GM13976 (cell line): ENCODE measurements around the gene IGFALS.
A peak's percentile ranks its signal among the peaks of the same experiment; 100 is the strongest.

Experiments
- DNase-seq: peaks from one replicate; pipeline ENCODE4 v3.0.0; 2012; ENCODE audit warnings: low spot score
- in situ Hi-C: fragments of 300-500 bp; cut with MboI; formaldehyde crosslinking; loops from one replicate; pipeline ENCODE4 v1.12.0; 2022; ENCODE audit warnings: low sequenced_read_pairs, mixed read lengths, inconsistent platforms; ENCODE audit not compliant: unreplicated experiment
- TF ChIP-seq, protein P1 (sequence below): IDR thresholded peaks from 2 replicates; pipeline ENCODE4 v1.5.1; 2012; ENCODE audit warnings: borderline replicate concordance, mild to moderate bottlenecking; ENCODE audit not compliant: insufficient read depth; ENCODE audit errors: extremely low read depth, missing control alignments, control extremely low read depth

Gene IGFALS

DNA sequence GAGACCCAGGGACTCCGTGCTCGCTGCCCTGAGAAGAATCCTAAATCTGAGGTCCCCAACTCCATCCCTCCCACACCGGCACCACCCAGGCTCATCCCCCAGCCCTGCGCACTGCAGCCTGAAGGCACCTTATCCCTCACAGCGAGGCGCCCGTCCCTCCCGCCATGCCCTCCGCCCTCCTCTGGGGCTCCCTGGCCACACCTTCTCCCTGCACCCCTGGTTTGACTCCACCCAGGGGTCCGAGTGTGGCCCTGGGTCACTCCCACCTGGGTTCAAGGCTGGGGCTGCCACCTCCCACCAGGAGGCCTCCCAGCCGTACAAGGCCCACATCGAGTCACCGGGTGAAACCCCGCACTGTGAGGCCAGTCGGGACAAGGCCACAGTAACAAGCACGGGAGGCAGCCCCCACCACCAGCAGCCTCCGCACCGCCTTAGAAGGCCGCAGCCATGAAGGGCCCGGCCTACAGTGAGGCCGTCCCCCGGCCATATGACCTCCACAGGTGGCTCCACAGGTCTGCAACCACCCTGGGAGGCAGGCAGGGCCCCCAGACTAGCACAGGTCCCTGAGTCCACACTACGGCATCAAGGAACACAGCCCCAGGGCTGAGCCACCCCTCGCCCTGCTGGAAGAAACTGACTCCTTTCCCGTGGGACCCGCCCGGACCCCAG is 24.8 kb upstream of the IGFALS start:
- in situ Hi-C loops: no loop called here
- no peak for DNase-seq
- TF ChIP-seq, protein P1, sequence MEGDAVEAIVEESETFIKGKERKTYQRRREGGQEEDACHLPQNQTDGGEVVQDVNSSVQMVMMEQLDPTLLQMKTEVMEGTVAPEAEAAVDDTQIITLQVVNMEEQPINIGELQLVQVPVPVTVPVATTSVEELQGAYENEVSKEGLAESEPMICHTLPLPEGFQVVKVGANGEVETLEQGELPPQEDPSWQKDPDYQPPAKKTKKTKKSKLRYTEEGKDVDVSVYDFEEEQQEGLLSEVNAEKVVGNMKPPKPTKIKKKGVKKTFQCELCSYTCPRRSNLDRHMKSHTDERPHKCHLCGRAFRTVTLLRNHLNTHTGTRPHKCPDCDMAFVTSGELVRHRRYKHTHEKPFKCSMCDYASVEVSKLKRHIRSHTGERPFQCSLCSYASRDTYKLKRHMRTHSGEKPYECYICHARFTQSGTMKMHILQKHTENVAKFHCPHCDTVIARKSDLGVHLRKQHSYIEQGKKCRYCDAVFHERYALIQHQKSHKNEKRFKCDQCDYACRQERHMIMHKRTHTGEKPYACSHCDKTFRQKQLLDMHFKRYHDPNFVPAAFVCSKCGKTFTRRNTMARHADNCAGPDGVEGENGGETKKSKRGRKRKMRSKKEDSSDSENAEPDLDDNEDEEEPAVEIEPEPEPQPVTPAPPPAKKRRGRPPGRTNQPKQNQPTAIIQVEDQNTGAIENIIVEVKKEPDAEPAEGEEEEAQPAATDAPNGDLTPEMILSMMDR: no peak

GRCh38 chr16:1817716-1818115 is 24.2 kb upstream of the IGFALS start:
- TF ChIP-seq, protein P1: no peak
- in situ Hi-C loops: no loop called here
- DNase-seq: no peak

GRCh38 chr16:1817276-1817589 is 23.7 kb upstream of the IGFALS start:
- TF ChIP-seq, protein P1: no peak
- in situ Hi-C loops: no loop called here
- DNase-seq: no peak

- DNase-seq: no peak
- in situ Hi-C loops: no loop called here
- TF ChIP-seq, protein P1: no peak
Measured at GRCh38 chr16:1816396-1817275, 23.1 kb upstream of the IGFALS start.

DNA sequence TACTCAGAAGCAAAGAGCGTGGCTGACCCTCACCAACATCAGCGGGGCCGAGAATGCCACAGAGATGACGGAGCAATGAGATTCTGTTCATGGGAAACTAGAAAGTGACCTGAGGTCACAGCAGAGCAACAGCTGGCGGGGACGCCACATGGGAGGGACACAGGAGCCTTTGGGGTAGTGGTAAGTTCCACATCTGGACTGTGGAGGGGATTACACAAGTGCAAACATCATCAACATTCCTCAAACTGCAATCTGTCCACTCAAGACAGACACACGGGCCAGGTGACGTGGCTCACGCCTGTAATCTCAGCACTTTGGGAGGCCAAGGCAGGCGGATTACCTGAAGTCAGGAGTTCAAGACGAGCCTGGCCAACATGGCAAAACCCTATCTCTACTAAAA is 22.0 kb upstream of the IGFALS start:
- TF ChIP-seq, protein P1: no peak
- no peak for DNase-seq
- in situ Hi-C loops: no loop called here

DNA sequence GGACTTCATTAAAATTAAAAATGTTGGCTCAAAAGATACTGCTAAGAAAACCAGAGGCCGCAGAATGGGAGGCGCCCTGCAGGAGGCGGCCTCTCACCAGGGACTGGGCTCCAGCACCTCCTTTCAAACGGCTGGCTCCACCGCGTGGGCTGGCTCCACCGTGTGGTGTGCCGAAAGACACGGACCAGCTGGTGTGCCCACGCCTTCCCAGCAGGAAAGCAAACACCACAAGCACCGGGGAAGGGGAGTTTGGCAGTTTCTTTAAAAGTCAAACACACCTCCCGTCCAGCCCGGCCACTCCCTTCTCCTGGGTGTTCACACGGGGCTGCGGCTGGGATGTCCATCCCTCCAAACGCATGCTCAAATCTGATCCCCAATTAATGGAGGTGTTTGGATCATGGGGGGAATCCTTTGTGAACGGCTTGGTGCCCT is 19.2 kb upstream of the IGFALS start:
- in situ Hi-C loops: no loop called here
- TF ChIP-seq, protein P1: peak; percentile 22
- DNase-seq: peak; percentile 59
